Heart left ventricle (tissue), 16 donors: ENCODE data around the gene TEX30. TPM values are rescaled to one million over a fixed set of nuclear protein-coding genes. Genes with fewer than 3 reads are reported as not detected.

Source experiments
- ATAC-seq, 4 donors: fragments of 200-7000 bp; cut with Tn5 transposase; one replicate each; pipeline ENCODE4 v1.9.1; 2020 to 2022; ENCODE audit warnings: moderate library complexity in 4 of 4, mild to moderate bottlenecking in 3 of 4, moderate number of reproducible peaks in 1 of 4
- DNase-seq, 5 donors: peaks; one replicate each; pipeline ENCODE4 v3.0.0-alpha.2; 2020
- H3K27ac ChIP-seq, 12 donors: fragments of 200-600 bp; sonication (generic) in 4 of 12; one replicate each; pipeline versions ENCODE4 v1.5.0 to v1.8.0; 2016 to 2022; ENCODE audit warnings: mild to moderate bottlenecking in 2 of 12
- H3K27me3 ChIP-seq, 9 donors: fragments of 200-600 bp; sonication (generic) in 2 of 9; one replicate each; pipeline versions ENCODE4 v1.5.1 to v1.8.0; 2016 to 2022; ENCODE audit warnings: mild to moderate bottlenecking in 3 of 9
- H3K36me3 ChIP-seq, 9 donors: fragments of 200-600 bp; sonication (generic) in 2 of 9; one replicate each; pipeline versions ENCODE4 v1.5.0 to v1.8.0; 2018 to 2022; ENCODE audit warnings: mild to moderate bottlenecking in 2 of 9
- H3K4me1 ChIP-seq, 12 donors: fragments of 200-600 bp; sonication (generic) in 4 of 12; one replicate each; pipeline versions ENCODE4 v1.5.0 to v1.8.0; 2016 to 2022; ENCODE audit warnings: mild to moderate bottlenecking in 3 of 12
- H3K4me3 ChIP-seq, 12 donors: fragments of 200-600 bp; sonication (generic) in 4 of 12; one replicate each; pipeline versions ENCODE4 v1.5.0 to v1.8.0; 2017 to 2022; ENCODE audit warnings: mild to moderate bottlenecking in 9 of 12, moderate library complexity in 4 of 12
- H3K9me3 ChIP-seq, 12 donors: fragments of 200-600 bp; sonication (generic) in 4 of 12; one replicate each; pipeline versions ENCODE4 v1.5.0 to v1.8.0; 2016 to 2022; ENCODE audit warnings: mild to moderate bottlenecking in 1 of 12
- CTCF ChIP-seq, 12 donors: fragments of 200-600 bp; sonication (generic) in 4 of 12; IDR thresholded peaks; one replicate each; pipeline versions ENCODE4 v1.5.0 to v1.8.0; 2018 to 2022; ENCODE audit warnings: antibody characterized with exemption in 12 of 12, mild to moderate bottlenecking in 5 of 12
- POLR2A ChIP-seq, 2 donors: fragments of 450-650 bp; IDR thresholded peaks; one replicate each; pipeline ENCODE4 v1.6.1; 2017; ENCODE audit warnings: antibody characterized with exemption in 2 of 2, mild to moderate bottlenecking in 2 of 2, moderate library complexity in 2 of 2
- WGBS, 4 donors: extraction: QIAGEN DNeasy Blood & Tissue Kit in 2 of 4; methylation state at CpG; one replicate each; pipeline versions ENCODE4 v1.1.5 to v1.1.7; 2013 to 2018; 5-methylcytosine and 5-hydroxymethylcytosine counted together
- intact Hi-C, 10 donors: fragments of 100-400 bp; cut with DNase I; formaldehyde crosslinking; loops; one replicate each; pipeline versions ENCODE4 v1.11.1 to v1.14.2; 2022
- polyA plus RNA-seq, 2 donors: library from polyadenylated mRNA; stranded (reverse); fragments of 200-250 nt; gene quantifications; one replicate each; pipeline ENCODE4 v1.2.3, GENCODE V29; 2013
- total RNA-seq, 9 donors: library from RNA; depleted of rRNA in 2 of 9; stranded (reverse); fragments of >200 nt in 2 of 9; fragmentation: NEBNext Ultra II Directional in 3 of 9; extraction: Animal tissue kit (Norgen Biotek cat#: 25700) in 3 of 9; gene quantifications; one replicate each; pipeline versions ENCODE4 v1.1.0 to v1.2.4, GENCODE V29; 2016 to 2023
- donor health status: ischemic (EF 13 %, LVEDD 7.1; RV severe dilation, severe dysfunction).
- donor health status: healthy with polysubstance abuse.
- donor health status: DM: no; HTN: yes; CAD: no.
- donor health status: DM: no; HTN: no; CAD: no.
- donor health status: ischemic (EF 25% LVEDD 6.9; RV normal size, moderate dysfunction).
- donor health status: ischemic (EF 25% LVEDD 5.7; RV mildly dilated, moderate dysfunction).
- donor health status: healthy.
- donor health status: DM: yes; HTN: yes; CAD: no.
- donor health status: ischemic (EF 35%, LVEDD 5.7; RV mildly dilated, moderate dysfunction).
- donor health status: nonischemic (EF 11% LVEDD 7.7; RV severe dilation, severe dysfunction).
- donor health status: DM: yes; HTN: yes; CAD: no.
- donor health status: PGD.
- donor health status: ischemic (EF 29% LVEDD 5.4; RV normal size, mild dysfunction).
- donor health status: nonischemic (EF 23%, LVEDD 6.1; RV moderate dilation, normal function).

The TEX30 gene
- total and polyA plus RNA-seq, 11 donors = 6.0 to 13.7 (median 10.2) TPM

- no peak for DNase-seq
- Histone ChIP-seq H3K4me3 (no peak overlapping the region), H3K36me3 (peaks cover 0 to 69% (median 37%) of the 10 kb centered on the region in 9 donors), H3K27me3 (no peaks in the 10 kb centered on the region), H3K27ac (no peak overlapping the region), H3K4me1 (peaks cover 0 to 28% (median 10%) of the 10 kb centered on the region in 12 donors), H3K9me3 (peaks cover 0 to 5% (median 0%) of the 10 kb centered on the region in 12 donors)
- intact Hi-C loops = no loop called here
- TF ChIP-seq CTCF (IDR thresholded peaks at IDR 0.05) = no peak
- TF ChIP-seq POLR2A (IDR thresholded peaks at IDR 0.05) = no peak
- 90 to 93% (median 92%) methylated on average over 4 of the region's 4 CpGs for WGBS, 4 donors
- no peak for ATAC-seq
Observed at GRCh38 chr13:102816708-102817107, 43.1 kb upstream of the TEX30 start.

- H3K36me3 ChIP-seq = peaks cover 0 to 69% (median 32%) of the 10 kb centered on the region in 9 donors
- TF ChIP-seq POLR2A (IDR thresholded peaks at IDR 0.05) (no peak), CTCF (IDR thresholded peaks at IDR 0.05) (no peak)
- no peaks in the 10 kb centered on the region for H3K27me3 ChIP-seq
- H3K9me3 ChIP-seq = peaks cover 0 to 14% (median 3%) of the 10 kb centered on the region in 12 donors
- ATAC-seq = no peak
- H3K4me1 ChIP-seq = peaks cover 0 to 28% (median 10%) of the 10 kb centered on the region in 12 donors
- no peak for DNase-seq
- no peak overlapping the region for H3K27ac ChIP-seq
- 74 to 81% (median 79%) methylated on average over 5 of the region's 5 CpGs for WGBS, 4 donors
- no peak overlapping the region for H3K4me3 ChIP-seq
- intact Hi-C loops = no loop called here
Observed at GRCh38 chr13:102815788-102816187, 42.2 kb upstream of the TEX30 start.

GRCh38 chr13:102814793-102815192, 41.2 kb upstream of the TEX30 start:
- TF ChIP-seq CTCF (IDR thresholded peaks at IDR 0.05) (no peak), POLR2A (IDR thresholded peaks at IDR 0.05) (no peak)
- no peak overlapping the region for H3K27ac ChIP-seq
- DNase-seq = no peak
- no peak overlapping the region for H3K4me3 ChIP-seq
- ATAC-seq = no peak
- no peaks in the 10 kb centered on the region for H3K27me3 ChIP-seq
- H3K9me3 ChIP-seq = peaks cover 0 to 19% (median 3%) of the 10 kb centered on the region in 12 donors
- H3K36me3 ChIP-seq = peaks cover 0 to 61% (median 30%) of the 10 kb centered on the region in 9 donors
- intact Hi-C loops = no loop called here
- 82 to 90% (median 86%) methylated on average over 6 of the region's 6 CpGs for WGBS, 4 donors
- peaks cover 0 to 28% (median 10%) of the 10 kb centered on the region in 12 donors for H3K4me1 ChIP-seq

DNA sequence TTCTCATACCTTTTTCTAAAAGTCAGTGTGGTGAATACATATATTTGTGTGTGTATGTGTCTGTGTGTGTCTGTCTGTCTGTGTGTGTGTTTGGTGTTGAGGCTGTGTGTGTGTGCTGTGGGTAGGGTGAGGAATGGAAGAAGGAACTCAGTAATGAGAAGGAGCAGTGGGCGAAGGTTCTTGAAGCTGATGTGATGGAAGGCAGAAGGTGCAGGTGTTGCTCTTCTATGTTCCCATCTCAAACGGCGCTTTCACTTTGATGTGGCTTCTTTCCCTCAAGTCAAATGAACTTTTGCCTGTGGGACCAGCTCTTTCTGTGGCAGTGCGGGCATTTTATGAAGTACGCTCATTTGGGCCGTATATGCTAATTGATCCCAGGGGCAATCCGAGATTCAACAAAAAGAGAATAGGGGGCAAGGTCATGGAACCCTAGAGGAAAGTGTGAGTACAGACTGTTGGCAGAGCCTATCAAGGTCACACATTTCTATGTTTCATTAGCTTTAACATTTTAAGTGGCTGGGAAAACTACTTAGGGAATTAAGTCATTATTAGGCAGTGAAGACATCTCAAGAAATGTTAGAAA, 40.5 kb upstream of the TEX30 start:
- ATAC-seq (no peak), DNase-seq (no peak)
- peaks cover 0 to 54% (median 24%) of the 10 kb centered on the region in 9 donors for H3K36me3 ChIP-seq
- H3K9me3 ChIP-seq = peaks cover 0 to 22% (median 3%) of the 10 kb centered on the region in 12 donors
- H3K27ac ChIP-seq = no peak overlapping the region
- intact Hi-C loops = no loop called here
- no peaks in the 10 kb centered on the region for H3K27me3 ChIP-seq
- peaks cover 0 to 28% (median 10%) of the 10 kb centered on the region in 12 donors for H3K4me1 ChIP-seq
- H3K4me3 ChIP-seq = no peak overlapping the region
- TF ChIP-seq CTCF (IDR thresholded peaks at IDR 0.05) (no peak), POLR2A (IDR thresholded peaks at IDR 0.05) (no peak)
- WGBS, 4 donors = 78 to 88% (median 82%) methylated on average over 7 of the region's 7 CpGs
